Uterus (tissue), 4 donors: Measurements from ENCODE around the gene ANO7. TPM values are rescaled to one million over a fixed set of nuclear protein-coding genes. Genes with fewer than 3 reads are reported as not detected.

Source experiments
- DNase-seq, 2 donors: peaks; one replicate each; pipeline ENCODE4 v3.0.0-alpha.2; 2019 to 2020
- H3K27ac ChIP-seq, 2 donors: fragments of 200-600 bp; sonication (generic); 1 replicate in 1 of 2; 2 replicates in 1 of 2; pipeline ENCODE4 v1.5.1; 2016 to 2018
- H3K27me3 ChIP-seq, 2 donors: fragments of 200-600 bp; sonication (generic); one replicate each; pipeline ENCODE4 v1.5.1; 2018 to 2019; ENCODE audit warnings: control low read depth in 1 of 2
- H3K36me3 ChIP-seq, 2 donors: fragments of 200-600 bp; sonication (generic); one replicate each; pipeline ENCODE4 v1.5.1; 2019; ENCODE audit warnings: control low read depth in 1 of 2
- H3K4me1 ChIP-seq, 2 donors: fragments of 200-600 bp; sonication (generic); one replicate each; pipeline ENCODE4 v1.5.1; 2018 to 2019; ENCODE audit warnings: control low read depth in 1 of 2
- H3K4me3 ChIP-seq, 2 donors: fragments of 200-600 bp; sonication (generic); 1 replicate in 1 of 2; 2 replicates in 1 of 2; pipeline ENCODE4 v1.5.1; 2018 to 2019; ENCODE audit warnings: mild to moderate bottlenecking in 1 of 2
- H3K9me3 ChIP-seq, 2 donors: fragments of 200-600 bp; sonication (generic); one replicate each; pipeline ENCODE4 v1.5.1; 2019; ENCODE audit warnings: control low read depth in 1 of 2
- POLR2A ChIP-seq, 2 donors: fragments of 450-650 bp; IDR thresholded peaks; one replicate each; pipeline ENCODE4 v1.6.1; 2016; ENCODE audit warnings: antibody characterized with exemption in 2 of 2, mild to moderate bottlenecking in 1 of 2, moderate library complexity in 1 of 2
- intact Hi-C: fragments of 100-400 bp; cut with DNase I; formaldehyde crosslinking; loops from one replicate; pipeline ENCODE4 v1.15.1; 2023; ENCODE audit warnings: low total_unique reads
- total RNA-seq, 4 donors: library from RNA; depleted of rRNA in 3 of 4; stranded (reverse); fragments of >200 nt in 3 of 4; gene quantifications; one replicate each; pipeline versions ENCODE4 v1.1.0 to v1.2.4, GENCODE V29; 2014 to 2023
- TF ChIP-seq, protein P1 (sequence below), 4 experiments: fragments of 200-600 bp in 2 of 4; fragments of 450-650 bp in 2 of 4; sonication (generic) in 2 of 4; IDR thresholded peaks; one replicate each; pipeline ENCODE4 v1.5.1; 2016 to 2019; ENCODE audit warnings: antibody characterized with exemption in 4 of 4, mild to moderate bottlenecking in 2 of 4, moderate library complexity in 1 of 4
- donor health status: DM: yes; HTN: yes; CAD: no.

Gene ANO7
- total RNA-seq, 4 donors from 2014 or later, result under 0.01 to 3.8 (median 0.21) TPM; not detected in 1

DNA sequence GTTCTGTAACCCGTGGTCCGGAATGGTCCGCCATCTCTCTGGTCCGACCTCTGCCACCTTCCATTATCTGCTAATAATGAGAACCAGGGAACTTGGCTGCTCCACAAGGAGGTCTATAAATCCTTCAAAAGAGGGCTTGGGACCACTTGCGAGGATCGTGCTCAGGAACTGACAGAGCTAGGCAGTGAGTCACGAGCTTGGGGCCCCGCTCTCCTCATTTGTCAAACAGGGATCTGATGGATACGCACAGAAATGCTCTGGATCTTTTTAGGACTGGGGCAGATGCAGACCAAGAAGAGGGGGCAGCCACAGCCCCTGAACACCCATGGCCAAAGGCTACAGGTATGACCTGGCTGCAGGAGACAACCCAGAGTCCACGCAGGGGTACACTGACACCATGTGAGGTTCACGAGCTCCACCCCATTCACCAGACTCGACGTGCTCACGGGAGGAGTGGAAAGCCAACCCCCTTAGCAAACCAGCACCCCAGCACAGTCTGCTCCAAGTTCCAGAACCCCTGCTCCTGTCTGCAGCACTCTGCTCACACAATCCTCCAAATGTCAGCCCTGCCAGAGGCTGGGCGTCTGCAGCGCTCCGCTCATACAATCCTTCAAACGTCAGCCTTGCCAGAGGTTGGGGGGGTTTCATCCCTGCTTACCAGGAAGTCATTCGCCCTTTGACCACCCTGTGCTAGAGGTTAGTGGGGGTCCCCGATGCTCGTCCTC lies 45.8 kb downstream of the ANO7 start:
- Histone ChIP-seq H3K9me3 (no peaks in the 10 kb centered on the region), H3K36me3 (no peaks in the 10 kb centered on the region), H3K4me3 (no peak overlapping the region), H3K27me3 (no peaks in the 10 kb centered on the region), H3K27ac (no peak overlapping the region), H3K4me1 (no peaks in the 10 kb centered on the region)
- intact Hi-C loops, result no loop called here
- no peak for TF ChIP-seq POLR2A (IDR thresholded peaks at IDR 0.05)
- TF ChIP-seq, protein P1, sequence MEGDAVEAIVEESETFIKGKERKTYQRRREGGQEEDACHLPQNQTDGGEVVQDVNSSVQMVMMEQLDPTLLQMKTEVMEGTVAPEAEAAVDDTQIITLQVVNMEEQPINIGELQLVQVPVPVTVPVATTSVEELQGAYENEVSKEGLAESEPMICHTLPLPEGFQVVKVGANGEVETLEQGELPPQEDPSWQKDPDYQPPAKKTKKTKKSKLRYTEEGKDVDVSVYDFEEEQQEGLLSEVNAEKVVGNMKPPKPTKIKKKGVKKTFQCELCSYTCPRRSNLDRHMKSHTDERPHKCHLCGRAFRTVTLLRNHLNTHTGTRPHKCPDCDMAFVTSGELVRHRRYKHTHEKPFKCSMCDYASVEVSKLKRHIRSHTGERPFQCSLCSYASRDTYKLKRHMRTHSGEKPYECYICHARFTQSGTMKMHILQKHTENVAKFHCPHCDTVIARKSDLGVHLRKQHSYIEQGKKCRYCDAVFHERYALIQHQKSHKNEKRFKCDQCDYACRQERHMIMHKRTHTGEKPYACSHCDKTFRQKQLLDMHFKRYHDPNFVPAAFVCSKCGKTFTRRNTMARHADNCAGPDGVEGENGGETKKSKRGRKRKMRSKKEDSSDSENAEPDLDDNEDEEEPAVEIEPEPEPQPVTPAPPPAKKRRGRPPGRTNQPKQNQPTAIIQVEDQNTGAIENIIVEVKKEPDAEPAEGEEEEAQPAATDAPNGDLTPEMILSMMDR (IDR thresholded peaks at IDR 0.05), result no peak
- DNase-seq, result no peak

DNA sequence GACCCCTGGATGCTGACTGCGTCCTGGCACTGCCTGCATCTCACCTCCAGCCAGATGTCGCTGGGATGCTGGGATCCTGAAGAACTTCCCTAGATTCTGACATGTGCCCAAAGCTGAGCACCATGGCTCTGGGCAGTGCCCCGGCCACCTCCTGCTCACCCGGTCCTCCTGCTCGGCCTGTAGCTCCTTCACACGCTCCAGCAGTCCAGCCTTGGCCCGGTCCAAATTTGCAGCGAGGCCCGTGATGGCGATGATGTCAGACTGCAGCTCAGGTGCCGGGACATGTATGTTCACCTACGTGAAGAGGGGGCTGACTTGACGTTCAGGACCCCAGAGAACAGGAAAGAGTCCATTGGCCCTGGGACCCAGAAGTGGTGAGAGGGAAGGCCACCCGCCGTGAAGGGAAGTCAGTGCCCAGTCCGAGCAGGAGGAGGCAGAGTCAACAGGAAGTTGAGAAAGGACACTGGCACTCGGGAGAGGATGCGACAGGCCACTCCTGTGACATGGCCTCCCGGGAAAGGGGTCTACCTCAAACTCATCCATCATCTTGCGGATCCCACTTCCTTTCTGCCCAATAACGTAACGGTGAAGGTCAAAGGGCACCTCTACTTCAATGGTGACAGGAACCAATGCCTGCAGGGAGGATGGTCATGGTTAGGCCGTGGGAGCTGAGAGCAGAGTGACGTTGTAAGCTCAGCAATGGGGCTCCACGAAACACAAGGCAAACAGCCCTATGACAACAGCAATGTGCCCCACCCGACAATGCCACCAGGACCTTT lies 46.7 kb downstream of the ANO7 start:
- no peak overlapping the region for H3K27ac ChIP-seq
- H3K36me3 ChIP-seq, result no peaks in the 10 kb centered on the region
- H3K27me3 ChIP-seq, result no peaks in the 10 kb centered on the region
- H3K4me1 ChIP-seq, result no peaks in the 10 kb centered on the region
- no peak overlapping the region for H3K4me3 ChIP-seq
- no peak for DNase-seq
- intact Hi-C loops, result no loop called here
- TF ChIP-seq, protein P1 (IDR thresholded peaks at IDR 0.05), result no peak
- no peak for TF ChIP-seq POLR2A (IDR thresholded peaks at IDR 0.05)
- H3K9me3 ChIP-seq, result no peaks in the 10 kb centered on the region

DNA sequence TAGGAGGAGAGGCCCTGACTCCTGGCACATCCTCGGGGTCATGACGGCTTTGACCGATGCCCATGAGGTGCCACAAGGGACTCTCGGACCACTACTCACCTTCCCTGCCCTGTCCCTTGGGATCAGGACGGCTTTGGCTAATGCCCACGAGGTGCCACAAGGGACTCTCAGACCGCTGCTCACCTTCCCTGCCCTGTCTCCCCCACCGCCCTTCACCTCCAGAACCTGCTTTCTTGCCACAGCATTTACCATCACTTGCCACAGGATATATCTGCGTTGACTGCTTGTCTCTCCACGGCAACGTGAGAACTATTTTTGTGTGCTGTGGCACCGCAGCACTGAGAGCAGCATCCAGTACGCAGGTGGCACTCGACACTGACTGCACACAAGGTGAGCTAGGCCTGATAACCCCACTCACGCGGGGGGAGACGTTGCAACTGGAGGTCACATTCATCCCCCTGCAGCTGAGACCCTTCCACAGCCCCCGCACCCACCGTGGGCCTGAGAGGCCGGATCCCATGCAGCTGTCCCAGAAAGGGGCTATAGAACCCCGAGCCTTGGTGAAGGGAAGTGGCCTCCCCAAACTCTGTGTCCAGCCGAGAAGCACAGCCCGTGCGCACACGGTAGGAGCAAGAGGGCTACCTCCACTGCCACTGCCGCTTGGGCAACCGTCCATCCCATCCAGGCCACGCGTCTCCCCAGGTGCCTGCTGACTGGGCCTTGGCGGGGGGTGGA lies 47.5 kb downstream of the ANO7 start:
- Histone ChIP-seq H3K27ac (no peak overlapping the region), H3K4me1 (no peaks in the 10 kb centered on the region), H3K27me3 (no peaks in the 10 kb centered on the region), H3K36me3 (no peaks in the 10 kb centered on the region), H3K9me3 (no peaks in the 10 kb centered on the region), H3K4me3 (no peak overlapping the region)
- intact Hi-C loops, result no loop called here
- TF ChIP-seq, protein P1 (IDR thresholded peaks at IDR 0.05), result no peak
- no peak for TF ChIP-seq POLR2A (IDR thresholded peaks at IDR 0.05)
- no peak for DNase-seq

DNA sequence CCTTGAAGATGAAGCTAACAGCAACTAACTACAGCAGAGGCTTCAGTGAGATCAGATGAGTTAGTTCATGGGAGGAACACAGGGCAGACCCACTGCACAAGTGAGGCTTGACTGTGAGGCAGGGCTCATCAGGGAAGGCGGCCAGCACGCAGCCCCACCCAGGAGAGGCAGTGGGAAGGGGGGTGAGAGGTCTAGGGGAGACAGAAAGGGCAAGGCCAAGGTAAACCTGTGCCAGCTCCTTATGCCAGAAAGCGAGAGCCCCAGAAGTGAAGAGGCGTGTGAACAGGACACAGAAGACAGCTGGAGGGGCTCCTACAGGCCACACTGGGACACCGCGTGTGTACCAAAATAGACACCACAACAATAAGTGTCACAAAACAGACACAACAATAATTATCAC lies 48.6 kb downstream of the ANO7 start:
- Histone ChIP-seq H3K27ac (no peak overlapping the region), H3K9me3 (no peaks in the 10 kb centered on the region), H3K4me1 (no peaks in the 10 kb centered on the region), H3K4me3 (no peak overlapping the region), H3K36me3 (no peaks in the 10 kb centered on the region), H3K27me3 (no peaks in the 10 kb centered on the region)
- no peak for TF ChIP-seq POLR2A (IDR thresholded peaks at IDR 0.05)
- TF ChIP-seq, protein P1 (IDR thresholded peaks at IDR 0.05), result no peak
- intact Hi-C loops, result no loop called here
- DNase-seq, result no peak
